Lower leg skin (tissue), 4 donors: ENCODE data around the gene RAP1A. TPM values are rescaled to one million over a fixed set of nuclear protein-coding genes. Genes with fewer than 3 reads are reported as not detected.

Source experiments
- DNase-seq, 2 donors: peaks; one replicate each; pipeline ENCODE4 v3.0.0-alpha.2; 2019; ENCODE audit warnings: low spot score in 2 of 2
- H3K4me3 ChIP-seq: fragments of 200-600 bp; sonication (generic); 2 replicates; pipeline ENCODE4 v1.5.1; 2017; ENCODE audit warnings: mild to moderate bottlenecking, low read depth; ENCODE audit not compliant: poor library complexity, severe bottlenecking
- POLR2A ChIP-seq, 2 donors: fragments of 450-650 bp; IDR thresholded peaks; one replicate each; pipeline ENCODE4 v1.6.1; 2016 to 2017; ENCODE audit warnings: antibody characterized with exemption in 2 of 2, mild to moderate bottlenecking in 1 of 2, moderate library complexity in 1 of 2
- WGBS, 2 donors: methylation state at CpG; one replicate each; pipeline ENCODE4 v1.1.5; 2018; 5-methylcytosine and 5-hydroxymethylcytosine counted together
- intact Hi-C: fragments of 100-400 bp; cut with DNase I; formaldehyde crosslinking; loops from one replicate; pipeline ENCODE4 v1.15.0; 2023; ENCODE audit warnings: low total_unique reads
- total RNA-seq, 4 donors: library from RNA; depleted of rRNA; stranded (reverse); fragments of >200 nt; gene quantifications; one replicate each; pipeline ENCODE4 v1.1.0, GENCODE V29; 2016
- TF ChIP-seq, protein P1 (sequence below), 3 donors: fragments of 450-650 bp; IDR thresholded peaks; one replicate each; pipeline ENCODE4 v1.5.1; 2016; ENCODE audit warnings: antibody characterized with exemption in 3 of 3, mild to moderate bottlenecking in 3 of 3, moderate library complexity in 2 of 3

Gene RAP1A
- total RNA-seq, 4 donors from 2014 or later = 25.5 to 33.8 (median 31.0) TPM

DNA sequence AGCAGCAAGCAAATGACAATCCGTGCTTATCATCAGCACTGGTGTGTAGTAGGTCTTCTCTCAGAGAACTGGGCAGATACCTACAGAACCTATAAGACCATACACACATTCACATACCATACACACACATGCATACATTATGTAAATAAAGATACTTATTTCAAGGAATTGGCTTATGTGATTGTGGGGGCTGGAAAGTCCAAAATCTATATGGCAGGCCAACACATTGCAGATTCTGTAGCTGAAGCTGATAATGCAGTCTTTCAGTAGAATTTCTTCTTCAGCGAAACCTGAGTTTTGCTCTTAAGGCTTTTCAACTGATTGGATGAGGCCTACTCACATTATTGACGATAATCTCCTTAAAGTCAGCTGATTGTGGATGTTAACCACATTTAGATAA lies 24.1 kb downstream of the RAP1A start:
- 99 to 100% methylated on average over 3 of the region's 3 CpGs for WGBS, 2 donors
- TF ChIP-seq, protein P1, sequence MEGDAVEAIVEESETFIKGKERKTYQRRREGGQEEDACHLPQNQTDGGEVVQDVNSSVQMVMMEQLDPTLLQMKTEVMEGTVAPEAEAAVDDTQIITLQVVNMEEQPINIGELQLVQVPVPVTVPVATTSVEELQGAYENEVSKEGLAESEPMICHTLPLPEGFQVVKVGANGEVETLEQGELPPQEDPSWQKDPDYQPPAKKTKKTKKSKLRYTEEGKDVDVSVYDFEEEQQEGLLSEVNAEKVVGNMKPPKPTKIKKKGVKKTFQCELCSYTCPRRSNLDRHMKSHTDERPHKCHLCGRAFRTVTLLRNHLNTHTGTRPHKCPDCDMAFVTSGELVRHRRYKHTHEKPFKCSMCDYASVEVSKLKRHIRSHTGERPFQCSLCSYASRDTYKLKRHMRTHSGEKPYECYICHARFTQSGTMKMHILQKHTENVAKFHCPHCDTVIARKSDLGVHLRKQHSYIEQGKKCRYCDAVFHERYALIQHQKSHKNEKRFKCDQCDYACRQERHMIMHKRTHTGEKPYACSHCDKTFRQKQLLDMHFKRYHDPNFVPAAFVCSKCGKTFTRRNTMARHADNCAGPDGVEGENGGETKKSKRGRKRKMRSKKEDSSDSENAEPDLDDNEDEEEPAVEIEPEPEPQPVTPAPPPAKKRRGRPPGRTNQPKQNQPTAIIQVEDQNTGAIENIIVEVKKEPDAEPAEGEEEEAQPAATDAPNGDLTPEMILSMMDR (IDR thresholded peaks at IDR 0.05) = no peak
- no peak for TF ChIP-seq POLR2A (IDR thresholded peaks at IDR 0.05)

DNA sequence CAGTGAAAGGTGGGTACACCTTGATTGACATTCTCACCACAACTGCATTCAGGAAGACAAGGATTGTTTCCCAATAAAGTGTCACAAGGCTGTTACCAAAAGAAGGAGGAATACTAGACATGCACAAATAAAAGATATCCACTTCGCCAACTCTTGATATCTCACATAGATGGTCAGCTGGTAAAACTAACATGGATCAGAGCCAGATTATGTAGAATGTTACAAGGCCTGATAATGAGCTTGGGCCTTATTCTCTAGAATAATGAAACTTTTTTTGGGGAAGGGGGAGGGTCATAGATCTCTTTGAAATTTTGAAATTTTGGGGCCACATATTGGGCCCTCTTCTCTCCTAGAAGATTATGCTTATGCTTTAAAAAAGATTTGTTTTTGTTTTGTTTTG lies 24.9 kb downstream of the RAP1A start:
- intact Hi-C loops = no loop called here
- TF ChIP-seq, protein P1 (IDR thresholded peaks at IDR 0.05) = no peak
- no peak for TF ChIP-seq POLR2A (IDR thresholded peaks at IDR 0.05)
- 85 to 89% methylated on average over 1 of the region's 1 CpG for WGBS, 2 donors
- no peak for DNase-seq
- no peak overlapping the region for H3K4me3 ChIP-seq

More for the DNA sequence above, 24.1 kb downstream of the RAP1A start:
- no peak for DNase-seq
- H3K4me3 ChIP-seq = no peak overlapping the region
- intact Hi-C loops = no loop called here

DNA sequence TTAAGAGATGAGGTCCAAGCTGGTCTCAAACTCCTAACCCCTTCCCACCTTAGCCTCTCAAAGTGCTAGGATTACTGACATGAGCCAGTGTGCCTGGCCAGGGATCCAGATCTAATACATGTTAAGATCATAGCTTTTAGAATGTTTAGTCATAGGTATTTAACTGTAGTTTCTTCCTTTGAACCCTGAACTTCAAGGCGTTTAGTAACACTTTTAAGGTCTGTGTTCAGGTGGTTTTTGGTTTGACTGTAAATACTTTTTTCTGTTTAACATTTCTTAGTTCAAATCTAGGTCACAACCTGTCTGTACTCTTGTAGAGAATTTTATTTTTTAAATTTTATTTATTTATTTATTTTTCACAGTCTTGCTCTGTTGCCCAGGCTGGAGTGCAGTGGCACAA lies 28.1 kb downstream of the RAP1A start:
- no peak overlapping the region for H3K4me3 ChIP-seq
- no peak for DNase-seq
- TF ChIP-seq, protein P1 (IDR thresholded peaks at IDR 0.05) = no peak
- no peak for TF ChIP-seq POLR2A (IDR thresholded peaks at IDR 0.05)
- intact Hi-C loops = no loop called here
- 79 to 93% methylated on average over 1 of the region's 1 CpG for WGBS, 2 donors

DNA sequence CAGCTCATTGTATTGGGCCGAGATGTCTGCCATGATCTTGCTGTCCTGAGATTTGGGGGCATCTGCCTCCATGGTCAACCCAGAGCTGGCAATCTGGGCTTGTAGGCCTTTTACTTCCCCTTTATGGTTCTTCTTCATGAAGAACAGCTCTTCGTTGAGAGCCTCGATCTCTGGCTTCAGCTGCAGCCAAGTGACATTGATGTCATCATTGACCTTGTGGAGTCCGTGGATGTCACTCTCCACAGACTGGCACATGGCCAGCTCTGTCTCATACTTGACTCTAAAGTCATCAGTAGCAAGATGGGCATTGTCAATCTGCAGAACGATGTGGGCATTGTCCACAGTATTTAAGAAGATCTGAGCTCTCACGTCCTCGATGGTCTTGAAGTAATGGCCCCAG lies 29.2 kb downstream of the RAP1A start:
- no peak for DNase-seq
- 78 to 83% methylated on average over 7 of the region's 7 CpGs for WGBS, 2 donors
- H3K4me3 ChIP-seq = no peak overlapping the region
- intact Hi-C loops = no loop called here
- TF ChIP-seq, protein P1 (IDR thresholded peaks at IDR 0.05) = no peak
- TF ChIP-seq POLR2A (IDR thresholded peaks at IDR 0.05) = no peak

DNA sequence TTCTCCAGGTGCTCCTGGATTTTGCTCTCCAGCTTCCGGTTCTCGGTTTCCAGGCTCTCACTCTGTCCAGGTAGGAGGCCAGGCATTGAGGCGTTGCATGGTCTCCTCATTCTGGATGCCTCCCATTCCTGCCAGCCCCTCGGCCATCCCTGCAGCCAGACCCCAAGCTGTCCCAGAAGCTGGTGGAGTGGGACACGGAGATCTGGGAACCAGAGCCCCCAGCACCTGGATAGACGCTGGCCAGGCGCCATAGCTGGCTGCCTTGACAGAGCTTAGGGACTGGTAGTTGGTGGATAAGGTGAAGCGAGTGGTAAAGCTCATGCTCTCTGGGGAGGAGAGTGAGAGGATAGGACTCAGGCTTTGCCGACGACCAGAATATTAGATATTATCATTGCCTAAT lies 29.6 kb downstream of the RAP1A start:
- 72 to 79% methylated on average over 10 of the region's 10 CpGs for WGBS, 2 donors
- TF ChIP-seq, protein P1 (IDR thresholded peaks at IDR 0.05) = no peak
- TF ChIP-seq POLR2A (IDR thresholded peaks at IDR 0.05) = no peak
- no peak overlapping the region for H3K4me3 ChIP-seq
- DNase-seq = no peak
- intact Hi-C loops = no loop called here

DNA sequence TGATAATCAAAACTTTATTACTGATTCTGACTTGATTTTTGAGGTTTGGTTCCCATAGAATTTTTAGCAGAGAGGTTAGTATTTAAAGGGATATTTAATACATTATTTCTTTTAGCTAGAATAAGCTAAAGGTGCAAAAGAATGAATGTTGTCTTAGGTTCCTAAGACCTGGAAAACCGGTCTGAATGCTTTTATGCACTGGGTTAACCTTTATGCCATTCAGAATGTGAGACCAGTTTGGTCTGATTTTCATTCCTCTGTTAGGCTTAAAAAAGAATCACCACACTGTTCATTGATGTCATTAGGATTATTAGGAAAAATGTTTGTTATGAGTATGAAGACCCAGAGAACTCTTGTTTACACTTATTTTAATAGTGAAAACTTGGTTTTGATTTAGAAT lies 30.1 kb downstream of the RAP1A start:
- WGBS, 2 donors = 42 to 69% methylated on average over 1 of the region's 1 CpG
- no peak for DNase-seq
- intact Hi-C loops = loop anchor here (10.0 kb wide), 1 partner anchor 145 kb away; the partner anchor contains the start of genes ADORA3 and TMIGD3
- no peak for TF ChIP-seq POLR2A (IDR thresholded peaks at IDR 0.05)
- TF ChIP-seq, protein P1 (IDR thresholded peaks at IDR 0.05) = no peak
- H3K4me3 ChIP-seq = no peak overlapping the region
